Measurements from ENCODE around the gene FMO4. TPM values are rescaled to one million over a fixed set of nuclear protein-coding genes. Genes with fewer than 3 reads are reported as not detected.
A peak's percentile ranks its signal among the peaks of the same experiment; 100 is the strongest.
"Not testable (repeated sequence)": the region's sequence is repeated elsewhere in the genome, so short reads cannot be mapped to it uniquely, and the experiment has no call there.

FMO4 gene
- total RNA-seq, 1 experiment from 2014 or later, result 0.56 TPM

DNA sequence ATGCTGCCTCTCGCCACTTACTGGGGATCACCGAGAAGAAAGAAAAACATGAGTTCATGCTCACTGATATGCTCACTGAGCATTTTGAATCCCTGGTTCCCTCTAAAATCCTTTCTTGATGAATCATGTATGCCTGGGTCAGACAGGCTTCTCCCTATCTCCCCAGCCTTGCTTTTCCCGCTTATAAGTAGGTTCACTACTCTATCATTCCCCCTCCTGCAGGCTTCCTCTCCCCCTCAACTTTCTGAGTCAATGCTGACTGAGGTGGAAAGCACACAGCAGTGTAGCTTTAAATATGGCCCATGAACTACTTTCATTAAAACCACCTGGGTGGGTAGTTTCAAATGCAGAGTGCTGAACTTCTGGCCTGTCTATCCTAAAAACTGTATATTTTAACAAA is 41.7 kb downstream of the FMO4 start:
- Histone ChIP-seq H3K4me3 (ENCODE audit: low read depth, low read length, poor library complexity, severe bottlenecking) (no peak overlapping the region), H3K9me3 (ENCODE audit: low read depth, low read length, poor library complexity, severe bottlenecking) (no peaks in the 10 kb centered on the region), H3K27me3 (replicated peaks; ENCODE audit: insufficient read depth, low read depth, low read length, poor library complexity) (no peaks in the 10 kb centered on the region), H3K27ac (ENCODE audit: low read depth, low read length, poor library complexity, severe bottlenecking) (no peak overlapping the region), H3K36me3 (ENCODE audit: insufficient read depth, low read length, poor library complexity, severe bottlenecking) (no peaks in the 10 kb centered on the region), H3K4me1 (ENCODE audit: insufficient read depth, low read length, poor library complexity, severe bottlenecking) (no peaks in the 10 kb centered on the region)
- no peak for DNase-seq (ENCODE audit: low spot score)
- ChIA-PET POLR2A (ENCODE audit: low non-redundant PET) (no interaction called here), CTCF (interaction anchor here (0.8 kb wide), 1 partner anchor 129 kb away, joined by 4 read pairs; no protein-coding TSS in a partner anchor)
- intact Hi-C loops (cut with micrococcal nuclease; ENCODE audit: unreplicated experiment), result no loop called here
- no TSS peak for BruUV-seq (replicated peaks)
- TF ChIP-seq, protein P1, sequence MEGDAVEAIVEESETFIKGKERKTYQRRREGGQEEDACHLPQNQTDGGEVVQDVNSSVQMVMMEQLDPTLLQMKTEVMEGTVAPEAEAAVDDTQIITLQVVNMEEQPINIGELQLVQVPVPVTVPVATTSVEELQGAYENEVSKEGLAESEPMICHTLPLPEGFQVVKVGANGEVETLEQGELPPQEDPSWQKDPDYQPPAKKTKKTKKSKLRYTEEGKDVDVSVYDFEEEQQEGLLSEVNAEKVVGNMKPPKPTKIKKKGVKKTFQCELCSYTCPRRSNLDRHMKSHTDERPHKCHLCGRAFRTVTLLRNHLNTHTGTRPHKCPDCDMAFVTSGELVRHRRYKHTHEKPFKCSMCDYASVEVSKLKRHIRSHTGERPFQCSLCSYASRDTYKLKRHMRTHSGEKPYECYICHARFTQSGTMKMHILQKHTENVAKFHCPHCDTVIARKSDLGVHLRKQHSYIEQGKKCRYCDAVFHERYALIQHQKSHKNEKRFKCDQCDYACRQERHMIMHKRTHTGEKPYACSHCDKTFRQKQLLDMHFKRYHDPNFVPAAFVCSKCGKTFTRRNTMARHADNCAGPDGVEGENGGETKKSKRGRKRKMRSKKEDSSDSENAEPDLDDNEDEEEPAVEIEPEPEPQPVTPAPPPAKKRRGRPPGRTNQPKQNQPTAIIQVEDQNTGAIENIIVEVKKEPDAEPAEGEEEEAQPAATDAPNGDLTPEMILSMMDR (conservative IDR thresholded peaks at IDR 0.05; ENCODE audit: low read depth, low read length), result no peak
- TF ChIP-seq EZH2 (IDR thresholded peaks at IDR 0.05; ENCODE audit: borderline replicate concordance, low read depth, low read length, poor library complexity, severe bottlenecking), result no peak

DNA sequence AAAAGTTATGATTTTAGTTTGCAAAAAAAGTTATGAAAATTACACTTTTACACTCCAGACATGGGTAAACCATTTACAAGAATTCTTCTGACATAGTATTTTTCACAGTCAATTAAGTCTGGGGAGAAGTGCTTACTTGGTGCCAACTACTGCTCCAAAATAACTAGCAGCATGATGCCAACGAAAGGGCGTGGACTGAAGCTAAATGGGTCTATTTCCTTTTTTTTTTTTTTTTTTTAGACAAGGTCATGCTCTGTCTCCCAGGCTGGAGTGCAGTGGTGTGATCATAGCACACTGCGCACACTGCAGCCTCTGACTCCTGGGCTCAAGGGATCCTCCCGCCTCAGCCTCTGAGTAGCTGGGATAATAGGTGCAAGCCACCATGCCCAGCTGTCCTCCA is 43.2 kb downstream of the FMO4 start:
- Histone ChIP-seq H3K9me3 (ENCODE audit: low read depth, low read length, poor library complexity, severe bottlenecking) (no peaks in the 10 kb centered on the region), H3K27me3 (replicated peaks; ENCODE audit: insufficient read depth, low read depth, low read length, poor library complexity) (no peaks in the 10 kb centered on the region), H3K36me3 (ENCODE audit: insufficient read depth, low read length, poor library complexity, severe bottlenecking) (no peaks in the 10 kb centered on the region), H3K4me3 (ENCODE audit: low read depth, low read length, poor library complexity, severe bottlenecking) (no peak overlapping the region), H3K27ac (ENCODE audit: low read depth, low read length, poor library complexity, severe bottlenecking) (no peak overlapping the region), H3K4me1 (ENCODE audit: insufficient read depth, low read length, poor library complexity, severe bottlenecking) (no peaks in the 10 kb centered on the region)
- intact Hi-C loops (cut with micrococcal nuclease; ENCODE audit: unreplicated experiment), result no loop called here
- no TSS peak for BruUV-seq (replicated peaks)
- ChIA-PET POLR2A (ENCODE audit: low non-redundant PET) (no interaction called here), CTCF (no interaction called here)
- DNase-seq (ENCODE audit: low spot score), result no peak
- TF ChIP-seq EZH2 (IDR thresholded peaks at IDR 0.05; ENCODE audit: borderline replicate concordance, low read depth, low read length, poor library complexity, severe bottlenecking), result no peak
- TF ChIP-seq, protein P1 (conservative IDR thresholded peaks at IDR 0.05; ENCODE audit: low read depth, low read length), result no peak

DNA sequence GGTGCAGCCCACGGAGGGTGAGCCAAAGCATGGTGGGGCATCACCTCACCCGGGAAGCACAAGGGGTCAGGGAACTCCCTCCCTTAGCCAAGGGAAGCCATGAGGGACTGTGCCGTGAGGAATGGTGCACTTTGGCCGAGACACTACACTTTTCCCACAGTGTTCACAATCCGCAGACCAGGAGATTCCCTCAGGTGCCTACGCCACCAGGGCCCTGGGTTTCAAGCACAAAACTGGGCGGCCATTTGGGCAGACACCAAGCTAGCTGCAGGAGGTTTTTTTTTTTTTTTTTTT is 45.3 kb downstream of the FMO4 start:
- BruUV-seq (replicated peaks); CTCF ChIA-PET; H3K4me3 ChIP-seq (ENCODE audit: low read depth, low read length, poor library complexity, severe bottlenecking); H3K27ac ChIP-seq (ENCODE audit: low read depth, low read length, poor library complexity, severe bottlenecking); intact Hi-C loops (cut with micrococcal nuclease; ENCODE audit: unreplicated experiment); H3K27me3 ChIP-seq (replicated peaks; ENCODE audit: insufficient read depth, low read depth, low read length, poor library complexity); DNase-seq (ENCODE audit: low spot score); H3K36me3 ChIP-seq (ENCODE audit: insufficient read depth, low read length, poor library complexity, severe bottlenecking); H3K9me3 ChIP-seq (ENCODE audit: low read depth, low read length, poor library complexity, severe bottlenecking); H3K4me1 ChIP-seq (ENCODE audit: insufficient read depth, low read length, poor library complexity, severe bottlenecking): not testable (repeated sequence)
- POLR2A ChIA-PET (ENCODE audit: low non-redundant PET), result interaction anchor here (0.6 kb wide), 1 partner anchor 132 kb away, joined by 7 read pairs; no protein-coding TSS in a partner anchor

DNA sequence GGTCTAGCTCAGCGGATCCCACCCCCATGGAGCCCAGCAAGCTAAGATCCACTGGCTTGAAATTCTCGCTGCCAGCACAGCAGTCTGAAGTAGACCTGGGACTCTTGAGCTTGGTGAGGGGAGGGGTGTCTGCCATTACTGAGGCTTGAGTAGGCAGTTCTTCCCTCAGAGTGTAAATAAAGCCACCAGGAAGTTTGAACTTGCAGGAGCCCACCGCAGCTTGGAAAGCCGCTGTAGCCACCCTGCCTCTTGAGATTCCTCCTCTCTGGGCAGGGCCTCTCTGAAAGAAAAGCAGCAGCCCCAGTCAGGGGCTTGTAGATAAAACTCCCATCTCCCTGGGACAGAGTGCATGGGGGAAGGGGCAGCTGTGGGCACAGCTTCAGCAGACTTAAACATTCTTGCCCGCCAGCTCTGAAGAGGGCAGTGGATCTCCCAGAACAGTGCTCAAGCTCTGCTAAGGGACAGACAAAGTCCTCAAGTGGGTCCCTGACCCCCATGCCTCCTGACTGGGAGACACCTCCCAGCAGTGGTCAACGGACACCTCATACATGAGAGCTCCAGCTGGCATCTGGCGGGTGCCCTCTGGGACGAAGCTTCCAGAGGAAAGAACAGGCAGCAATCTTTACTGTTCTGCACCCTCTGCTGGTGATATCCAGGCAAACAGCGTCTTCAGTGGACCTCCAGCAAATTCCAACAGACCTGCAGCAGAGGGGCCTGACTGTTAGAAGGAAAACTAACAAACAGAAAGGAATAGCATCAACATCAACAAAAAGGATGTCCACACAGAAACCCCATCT is 45.9 kb downstream of the FMO4 start:
- H3K36me3 ChIP-seq (ENCODE audit: insufficient read depth, low read length, poor library complexity, severe bottlenecking); H3K27ac ChIP-seq (ENCODE audit: low read depth, low read length, poor library complexity, severe bottlenecking); H3K4me3 ChIP-seq (ENCODE audit: low read depth, low read length, poor library complexity, severe bottlenecking); H3K27me3 ChIP-seq (replicated peaks; ENCODE audit: insufficient read depth, low read depth, low read length, poor library complexity); H3K4me1 ChIP-seq (ENCODE audit: insufficient read depth, low read length, poor library complexity, severe bottlenecking); H3K9me3 ChIP-seq (ENCODE audit: low read depth, low read length, poor library complexity, severe bottlenecking); BruUV-seq (replicated peaks); intact Hi-C loops (cut with micrococcal nuclease; ENCODE audit: unreplicated experiment): not testable (repeated sequence)
- ChIA-PET CTCF (interaction anchor here (0.7 kb wide), 1 partner anchor 46 kb away, joined by 6 read pairs; the partner anchor contains the start of gene FMO4), POLR2A (ENCODE audit: low non-redundant PET) (interaction anchor here (0.7 kb wide), 1 partner anchor 55 kb away, joined by 3 read pairs; no protein-coding TSS in a partner anchor)
- DNase-seq (ENCODE audit: low spot score), result peak; percentile 20
- TF ChIP-seq, protein P1 (conservative IDR thresholded peaks at IDR 0.05; ENCODE audit: low read depth, low read length), result peak; percentile 48
